Measurements from ENCODE around the gene FILIP1.

DNA sequence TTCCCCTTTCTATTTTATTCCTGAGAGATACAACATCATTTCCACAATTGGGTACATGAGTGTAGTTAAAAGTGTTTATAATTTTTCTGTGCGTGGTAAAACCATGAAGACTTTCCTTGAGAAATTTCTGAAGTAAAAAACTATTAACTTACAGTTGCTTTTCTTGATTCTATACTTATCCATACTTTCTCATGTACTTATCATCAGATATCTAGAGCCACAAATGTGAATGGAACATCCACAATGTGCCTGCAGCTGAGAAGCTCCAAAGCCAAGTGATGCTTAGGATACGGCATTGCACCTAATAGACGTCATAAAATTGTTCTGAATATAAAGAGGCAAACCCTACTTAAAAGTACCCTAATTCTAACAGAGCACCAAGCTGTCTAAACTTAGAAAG is 2.9 kb downstream of the FILIP1 start:
- TF ChIP-seq, protein P1, sequence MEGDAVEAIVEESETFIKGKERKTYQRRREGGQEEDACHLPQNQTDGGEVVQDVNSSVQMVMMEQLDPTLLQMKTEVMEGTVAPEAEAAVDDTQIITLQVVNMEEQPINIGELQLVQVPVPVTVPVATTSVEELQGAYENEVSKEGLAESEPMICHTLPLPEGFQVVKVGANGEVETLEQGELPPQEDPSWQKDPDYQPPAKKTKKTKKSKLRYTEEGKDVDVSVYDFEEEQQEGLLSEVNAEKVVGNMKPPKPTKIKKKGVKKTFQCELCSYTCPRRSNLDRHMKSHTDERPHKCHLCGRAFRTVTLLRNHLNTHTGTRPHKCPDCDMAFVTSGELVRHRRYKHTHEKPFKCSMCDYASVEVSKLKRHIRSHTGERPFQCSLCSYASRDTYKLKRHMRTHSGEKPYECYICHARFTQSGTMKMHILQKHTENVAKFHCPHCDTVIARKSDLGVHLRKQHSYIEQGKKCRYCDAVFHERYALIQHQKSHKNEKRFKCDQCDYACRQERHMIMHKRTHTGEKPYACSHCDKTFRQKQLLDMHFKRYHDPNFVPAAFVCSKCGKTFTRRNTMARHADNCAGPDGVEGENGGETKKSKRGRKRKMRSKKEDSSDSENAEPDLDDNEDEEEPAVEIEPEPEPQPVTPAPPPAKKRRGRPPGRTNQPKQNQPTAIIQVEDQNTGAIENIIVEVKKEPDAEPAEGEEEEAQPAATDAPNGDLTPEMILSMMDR (conservative IDR thresholded peaks at IDR 0.05; ENCODE audit: low read length) = no peak
- no peak for TF ChIP-seq EZH2phosphoT487 (IDR thresholded peaks at IDR 0.05; ENCODE audit: borderline replicate concordance, low read depth, low read length)

All from OCI-LY7 (cell line).